Activated CD8-positive, alpha-beta memory T cell treated with anti-CD3 and anti-CD28 coated beads for 4 hours (primary cell): ENCODE data around the gene SLC41A3.
"Not testable (repeated sequence)": the region's sequence is repeated elsewhere in the genome, so short reads cannot be mapped to it uniquely, and the experiment has no call there.

Experiments
- DNase-seq, 2 donors: peaks; one replicate each; pipeline ENCODE4 v3.0.0-alpha.2; 2020; ENCODE audit warnings: low read depth in 2 of 2

The SLC41A3 gene

DNA sequence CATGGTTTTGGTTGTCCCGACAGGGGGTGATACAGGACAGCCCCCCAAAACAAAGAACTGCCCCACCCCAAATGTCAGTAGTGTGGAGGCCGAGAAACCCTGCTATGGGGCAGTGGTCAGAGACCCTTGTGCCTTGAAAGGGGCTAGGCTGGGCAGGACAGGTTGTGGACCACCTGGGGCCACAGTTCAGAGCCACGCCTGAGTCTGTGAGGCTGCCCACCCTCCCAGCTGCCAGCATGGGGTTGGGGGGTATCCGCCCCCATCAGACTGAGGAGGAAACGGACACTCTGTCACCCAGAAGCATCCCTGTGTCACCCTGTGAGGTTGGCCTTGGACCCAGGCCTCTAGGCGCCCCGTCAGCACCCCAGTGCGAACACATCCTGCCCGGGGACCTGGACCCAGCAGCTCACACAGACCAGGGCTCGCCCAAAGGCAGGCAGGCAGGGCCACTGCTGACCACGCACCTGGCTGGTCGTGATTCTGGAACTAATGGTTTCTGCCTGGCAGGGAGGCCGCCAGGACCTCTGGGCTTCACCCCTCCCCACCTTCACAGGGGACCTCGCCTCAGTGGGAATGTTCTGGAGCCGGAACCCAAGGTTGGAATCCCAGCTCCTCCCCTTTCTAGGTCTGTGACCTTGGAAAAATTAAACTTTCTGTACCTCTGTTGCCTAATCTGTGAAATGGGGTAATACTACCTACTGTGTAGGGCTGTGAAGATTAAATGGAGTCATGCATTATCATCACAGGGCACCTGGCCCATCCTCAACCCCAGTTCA, 1.4 kb downstream of the SLC41A3 start:
- DNase-seq, result no peak

- DNase-seq, result no peak
These were observed 2.1 kb downstream of the SLC41A3 start for GRCh38 chr3:126081618-126082361.

DNA sequence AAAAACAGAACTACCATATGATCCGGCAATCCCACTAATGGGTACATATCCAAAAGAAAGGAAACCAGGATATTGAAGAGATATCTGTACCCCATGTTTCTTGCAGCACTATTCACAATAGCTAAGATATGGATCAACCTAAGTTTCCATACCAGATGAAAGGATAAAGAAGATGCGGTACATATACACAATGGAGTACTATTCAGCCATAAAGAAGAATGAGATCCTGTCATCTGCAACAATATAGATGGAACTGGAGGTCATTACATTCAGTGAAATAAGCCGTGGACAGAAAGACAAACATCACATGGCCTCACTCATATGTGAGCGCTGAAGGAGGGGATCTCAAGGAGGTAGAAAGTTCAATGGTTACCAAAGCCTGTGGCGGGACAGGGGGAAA, 3.0 kb downstream of the SLC41A3 start:
- no peak for DNase-seq

DNA sequence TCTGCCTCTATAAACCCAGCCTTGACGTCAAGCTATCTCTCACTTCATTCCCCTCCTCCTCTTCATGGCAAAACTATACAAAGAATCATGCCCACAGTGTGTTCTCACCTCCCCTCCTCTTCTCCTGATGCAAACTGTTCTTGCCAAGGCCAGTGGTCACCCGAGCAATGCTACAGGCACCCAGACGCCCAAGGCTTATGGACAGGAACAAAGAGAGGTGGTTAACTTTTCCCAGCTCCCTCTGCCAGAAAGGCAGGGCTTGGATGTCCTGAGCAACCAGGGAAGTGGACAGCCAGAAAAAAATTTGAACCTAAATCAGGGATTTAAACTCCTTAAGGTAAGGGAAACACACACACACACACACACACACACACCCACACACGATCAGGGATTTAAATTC, 5.1 kb downstream of the SLC41A3 start:
- DNase-seq, result no peak

DNA sequence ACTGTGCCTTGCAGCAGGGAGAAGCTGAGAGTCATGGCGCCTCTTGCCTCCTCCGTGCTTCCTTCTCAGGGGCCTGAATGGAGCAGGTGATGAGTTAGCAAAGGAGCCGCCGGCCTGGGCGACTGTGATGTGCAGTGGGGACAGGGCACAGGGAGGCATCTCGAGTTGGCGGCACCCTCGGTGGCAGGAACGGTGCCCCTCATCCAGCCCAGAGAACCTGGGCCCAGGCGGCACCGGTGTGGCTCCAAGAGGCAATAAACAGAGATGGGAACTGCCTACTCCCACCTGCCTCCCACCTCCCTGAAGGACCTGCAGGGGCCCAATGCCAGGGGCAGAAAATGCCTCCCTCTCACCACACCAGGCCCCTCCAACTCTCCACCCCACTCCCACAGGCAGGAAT, 6.2 kb downstream of the SLC41A3 start:
- DNase-seq, result no peak

DNA sequence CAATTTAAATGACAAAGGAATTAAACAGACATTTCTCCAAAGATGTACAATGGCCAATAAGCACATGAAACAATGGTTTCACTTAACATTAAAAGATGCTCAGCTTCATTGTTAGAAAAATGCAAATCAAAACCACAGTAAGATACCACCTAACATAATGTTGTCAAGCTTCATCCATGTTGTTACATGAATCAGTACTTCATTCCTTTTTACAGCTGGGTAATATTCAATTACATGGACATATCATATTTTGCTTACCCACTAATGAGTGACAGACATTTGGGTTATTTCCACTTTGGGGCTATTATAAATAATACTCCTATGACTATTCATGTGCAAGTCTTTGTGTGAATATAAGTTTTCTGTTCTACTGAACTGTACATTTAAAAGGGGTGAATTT, 7.8 kb downstream of the SLC41A3 start:
- DNase-seq, result no peak

DNA sequence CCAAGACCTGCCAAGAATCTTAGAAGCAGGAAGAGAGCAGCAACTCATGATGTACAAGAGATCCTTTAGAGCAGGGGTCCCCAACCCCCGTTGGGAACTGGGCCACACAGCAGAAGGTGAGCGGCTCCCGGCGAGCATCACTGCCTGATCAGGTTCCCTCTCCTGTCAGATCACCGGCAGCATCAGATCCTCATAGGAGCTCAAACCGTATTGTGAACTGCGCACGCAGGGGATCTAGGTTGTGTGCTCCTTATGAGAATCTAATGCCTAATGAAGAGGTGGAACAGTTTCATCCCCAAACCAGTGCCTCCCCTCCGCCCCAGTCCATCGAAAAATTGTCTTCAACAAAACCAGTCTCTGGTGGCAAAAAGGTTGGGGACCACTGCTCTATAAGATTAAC, 13.8 kb downstream of the SLC41A3 start:
- DNase-seq, result no peak

DNA sequence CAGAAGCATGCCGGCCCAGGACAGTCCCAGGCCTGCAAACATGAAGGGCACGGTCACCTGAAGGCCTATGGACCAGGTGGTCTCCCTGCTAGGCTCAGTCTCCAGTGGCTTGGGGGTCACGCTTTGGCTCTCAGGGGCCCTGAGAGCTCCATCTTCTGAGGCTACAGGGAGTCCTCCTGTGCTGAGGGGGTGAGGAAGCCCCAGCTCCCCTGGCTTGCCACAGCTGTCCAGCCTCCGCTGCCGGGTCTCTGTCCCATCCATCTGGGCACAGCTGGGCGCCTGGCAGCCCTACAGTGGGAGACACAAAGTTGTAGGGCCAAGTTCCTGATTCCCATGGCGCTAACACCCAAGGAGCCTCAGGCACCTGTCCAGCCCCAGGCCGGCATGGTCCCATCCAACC, 16.0 kb downstream of the SLC41A3 start:
- no peak for DNase-seq

- DNase-seq, result not testable (repeated sequence)
These were observed 17.2 kb downstream of the SLC41A3 start for GRCh38 chr3:126066676-126067075.

GRCh38 chr3:126065876-126066275, 18.0 kb downstream of the SLC41A3 start:
- no peak for DNase-seq

DNA sequence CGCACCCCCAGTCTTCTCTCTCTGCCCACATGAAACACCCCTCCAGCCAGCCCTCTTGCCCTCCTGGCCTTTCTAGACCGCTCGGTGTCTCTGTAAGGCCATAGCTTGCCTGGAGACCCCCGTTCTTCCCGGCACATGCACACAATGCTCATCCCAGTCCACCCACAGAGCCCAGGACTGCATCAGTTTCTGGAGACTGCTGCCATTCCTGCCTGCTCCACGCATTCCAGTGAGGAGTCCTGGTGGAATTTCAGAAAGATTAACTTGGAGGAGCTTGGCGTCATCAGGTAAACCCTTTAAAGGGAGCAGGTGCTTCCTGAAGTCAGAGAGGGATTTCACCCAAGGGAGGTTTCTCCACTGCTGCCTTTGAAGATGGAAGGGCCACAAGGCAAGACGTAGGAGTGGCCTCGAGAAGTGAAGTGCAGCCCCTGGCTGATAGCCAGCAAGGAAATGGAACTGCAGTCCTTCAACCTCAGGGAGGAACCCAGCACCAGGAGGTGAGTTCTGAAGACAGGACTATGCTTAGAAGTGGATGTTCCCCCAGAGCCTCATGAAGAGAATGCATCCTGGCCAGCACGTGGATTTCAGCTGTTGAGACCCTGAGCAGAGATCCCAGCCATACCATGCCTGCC, 19.2 kb downstream of the SLC41A3 start:
- no peak for DNase-seq

DNA sequence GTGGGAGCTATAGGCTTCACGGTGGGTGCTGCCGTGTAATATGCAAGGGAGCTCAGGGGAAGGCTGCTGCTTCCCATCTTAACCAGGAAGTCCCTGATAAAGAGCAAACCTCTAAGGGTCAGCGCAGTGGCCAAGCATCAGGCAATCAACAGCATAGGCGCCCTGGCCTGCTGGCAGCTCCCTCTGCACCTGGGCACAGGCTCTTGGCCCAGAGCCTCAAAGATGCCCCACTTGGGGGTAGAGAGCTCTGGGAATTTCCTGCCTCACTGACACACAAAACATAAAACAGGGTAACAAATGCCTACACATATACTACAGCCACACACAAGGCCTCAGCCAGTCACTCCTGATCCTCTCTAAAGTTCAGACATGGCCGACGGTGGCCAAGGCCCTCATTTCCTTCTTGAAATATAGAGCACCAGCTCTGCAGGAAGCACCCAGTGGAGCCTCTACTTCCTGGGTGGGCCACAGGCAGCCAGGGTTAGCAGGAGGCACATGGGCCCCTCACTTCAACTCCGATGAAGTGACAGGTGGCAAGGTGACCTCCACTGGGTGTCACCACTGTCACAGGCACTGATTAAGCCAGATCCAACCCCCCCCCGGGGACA, 20.5 kb downstream of the SLC41A3 start:
- DNase-seq, result no peak

GRCh38 chr3:126061301-126062032, 22.5 kb downstream of the SLC41A3 start:
- no peak for DNase-seq

DNA sequence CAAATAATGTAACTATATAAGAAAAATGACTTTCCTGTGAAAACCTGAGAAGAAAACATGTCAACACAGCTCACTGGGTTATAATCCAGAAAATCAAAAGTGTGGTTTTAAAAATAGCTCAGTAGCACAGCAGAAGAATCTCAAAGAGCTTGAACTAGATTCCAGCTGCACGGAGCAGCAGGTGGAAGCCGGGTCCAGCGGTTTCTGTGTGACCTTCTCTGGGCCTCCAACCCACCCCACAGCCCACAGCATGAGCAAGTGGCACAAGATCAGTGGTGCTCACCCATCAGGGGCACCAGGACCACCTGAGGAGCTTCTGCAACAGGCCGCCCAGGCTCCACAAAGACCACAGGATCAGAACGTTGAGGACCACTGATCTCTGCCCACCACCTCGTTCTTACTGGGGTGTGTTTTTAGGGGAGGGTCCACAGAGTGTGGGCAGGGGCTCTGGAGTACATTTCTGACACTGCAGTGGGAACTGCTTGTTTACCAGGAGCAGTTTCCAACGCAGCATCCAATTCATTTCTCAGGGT, 23.2 kb downstream of the SLC41A3 start:
- DNase-seq, result no peak

DNA sequence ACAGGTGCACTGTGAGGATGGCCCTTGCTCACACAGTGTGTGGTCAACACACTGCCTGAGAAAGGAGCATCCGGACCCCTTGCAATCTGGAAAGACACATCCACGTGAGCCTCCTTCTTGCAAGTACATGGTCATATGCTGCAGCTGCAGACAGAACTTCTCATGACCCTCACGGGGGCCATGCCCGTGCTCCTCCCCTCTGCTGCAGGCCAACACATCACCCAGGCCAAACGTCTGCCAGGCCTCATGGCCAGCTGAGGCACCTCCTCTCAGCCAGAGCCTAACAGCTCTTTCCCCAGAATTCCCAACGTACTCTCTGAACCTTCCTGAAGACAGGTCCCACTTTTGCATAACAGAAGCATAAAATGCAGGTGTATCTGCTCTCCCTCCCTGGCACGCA, 25.3 kb downstream of the SLC41A3 start:
- no peak for DNase-seq

- DNase-seq, result no peak
These were observed 26.0 kb downstream of the SLC41A3 start for GRCh38 chr3:126057936-126058335.

- DNase-seq, result no peak
These were observed 26.5 kb downstream of the SLC41A3 start for GRCh38 chr3:126057501-126057819.

DNA sequence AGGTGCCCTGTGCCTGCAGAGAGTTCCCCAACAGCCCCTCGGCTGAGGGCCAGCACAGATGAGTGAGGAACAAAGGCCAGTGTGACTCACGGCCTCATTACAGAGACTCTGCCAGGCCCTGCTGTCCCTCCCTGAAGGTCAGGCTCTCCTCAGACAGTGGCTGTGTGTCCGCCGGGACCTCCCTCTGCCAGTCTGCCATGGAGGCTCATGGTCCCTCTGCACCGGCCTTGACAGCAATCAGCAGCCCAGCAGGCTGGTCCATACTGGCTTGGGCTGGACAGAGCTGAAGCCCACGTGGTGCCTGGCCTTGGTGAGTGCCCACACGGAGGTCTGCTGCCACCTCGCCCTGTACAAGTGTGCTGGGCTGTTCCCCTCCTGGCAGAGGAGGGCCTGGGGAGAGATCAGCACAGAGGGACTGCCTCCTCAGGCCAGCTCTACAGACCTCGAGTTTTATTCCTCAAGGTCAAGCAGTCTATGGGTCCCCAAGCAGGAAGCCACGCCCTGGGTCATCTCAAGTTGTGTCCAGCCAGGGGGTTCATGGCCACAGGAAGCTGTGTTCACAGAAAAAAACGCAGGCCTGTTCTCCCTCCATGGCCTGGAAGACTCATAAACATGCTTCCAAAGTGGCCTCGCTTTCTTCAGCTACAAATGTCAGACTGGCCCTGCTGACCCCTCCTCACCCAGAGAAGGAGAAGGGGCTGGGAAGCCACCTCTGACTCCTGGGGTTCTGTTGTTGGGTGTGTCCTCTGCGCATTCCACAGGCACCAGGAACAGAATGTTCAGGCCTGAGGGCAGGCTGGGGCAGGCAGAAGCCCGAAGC, 27.0 kb downstream of the SLC41A3 start:
- DNase-seq, result no peak

GRCh38 chr3:126056088-126056487, 27.8 kb downstream of the SLC41A3 start:
- no peak for DNase-seq

DNA sequence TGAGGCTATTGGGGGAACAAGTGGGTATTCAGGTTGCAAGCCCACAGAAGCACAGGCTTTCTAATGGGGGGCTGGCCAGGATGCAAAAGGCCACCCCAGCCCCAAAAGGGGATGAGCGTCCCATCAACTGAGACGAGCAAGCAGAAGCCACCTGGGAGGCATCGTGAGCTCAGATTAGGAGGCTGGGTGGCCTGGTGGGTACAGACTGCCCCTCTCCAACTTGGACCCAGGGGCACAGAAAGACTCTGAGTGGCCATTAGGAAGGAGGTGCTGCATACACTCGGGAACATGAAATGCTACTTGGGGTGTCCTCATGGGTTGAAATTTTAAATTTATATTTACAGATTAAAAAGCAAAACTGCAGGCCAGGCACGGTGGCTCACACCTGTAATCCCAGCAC, 29.1 kb downstream of the SLC41A3 start:
- no peak for DNase-seq
